Neuron (in vitro differentiated cells): ENCODE measurements around the gene STXBP6.

Experiments used
- H2AFZ ChIP-seq: one replicate; pipeline ENCODE4 v1.6.1; 2013; ENCODE audit warnings: low read depth, mild to moderate bottlenecking, inconsistent platforms, low read length, moderate library complexity
- H3K27me3 ChIP-seq: one replicate; pipeline ENCODE4 v1.6.1; 2013; ENCODE audit warnings: low read length; ENCODE audit not compliant: insufficient read depth
- H3K36me3 ChIP-seq: one replicate; pipeline ENCODE4 v1.6.1; 2013; ENCODE audit warnings: low read length; ENCODE audit not compliant: insufficient read depth
- H3K4me1 ChIP-seq: one replicate; pipeline ENCODE4 v1.6.1; 2013; ENCODE audit warnings: low read length; ENCODE audit not compliant: insufficient read depth
- H3K4me3 ChIP-seq: 2 replicates; pipeline ENCODE4 v1.5.1; 2013; ENCODE audit warnings: mild to moderate bottlenecking, low read length, moderate library complexity
- H3K9me3 ChIP-seq: one replicate; pipeline ENCODE4 v1.6.1; 2013; ENCODE audit warnings: low read length

The STXBP6 gene

DNA sequence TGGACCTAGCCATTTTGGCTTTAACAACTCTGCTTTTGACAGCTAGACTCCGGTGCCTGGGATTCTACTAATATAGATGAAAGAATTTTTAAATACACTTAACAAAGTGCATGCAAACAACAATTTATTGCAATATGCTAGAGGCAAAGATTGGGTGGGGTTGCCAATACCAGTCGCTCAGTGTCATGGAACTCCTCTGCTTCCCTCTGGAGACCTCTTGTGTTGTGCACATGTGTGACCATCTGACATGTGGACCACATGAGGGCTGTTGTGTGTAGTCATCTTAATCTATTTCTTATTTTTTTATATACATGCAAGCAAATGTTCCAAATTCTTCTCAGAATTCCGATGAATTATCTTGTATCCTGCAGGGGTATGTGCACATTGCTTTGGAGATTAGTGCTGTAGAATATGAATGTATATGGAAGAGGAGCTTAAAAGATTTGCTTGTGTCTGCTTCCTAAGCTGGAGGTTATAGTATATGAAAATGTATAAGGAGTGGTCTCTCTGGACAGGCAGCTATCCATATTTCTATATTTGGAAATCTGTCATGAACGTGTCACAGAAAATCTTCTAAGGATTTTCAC is 24.2 kb upstream of the STXBP6 start:
- Histone ChIP-seq H3K4me3 (no peak overlapping the region), H3K9me3 (no peaks in the 10 kb centered on the region), H3K36me3 (no peaks in the 10 kb centered on the region), H2AFZ (no peak overlapping the region), H3K27me3 (peaks cover 2% of the 10 kb centered on the region), H3K4me1 (no peaks in the 10 kb centered on the region)

GRCh38 chr14:25069879-25070278 is 19.9 kb upstream of the STXBP6 start:
- Histone ChIP-seq H3K9me3 (no peaks in the 10 kb centered on the region), H2AFZ (no peak overlapping the region), H3K4me1 (no peaks in the 10 kb centered on the region), H3K27me3 (peaks cover 2% of the 10 kb centered on the region), H3K36me3 (no peaks in the 10 kb centered on the region), H3K4me3 (no peak overlapping the region)

DNA sequence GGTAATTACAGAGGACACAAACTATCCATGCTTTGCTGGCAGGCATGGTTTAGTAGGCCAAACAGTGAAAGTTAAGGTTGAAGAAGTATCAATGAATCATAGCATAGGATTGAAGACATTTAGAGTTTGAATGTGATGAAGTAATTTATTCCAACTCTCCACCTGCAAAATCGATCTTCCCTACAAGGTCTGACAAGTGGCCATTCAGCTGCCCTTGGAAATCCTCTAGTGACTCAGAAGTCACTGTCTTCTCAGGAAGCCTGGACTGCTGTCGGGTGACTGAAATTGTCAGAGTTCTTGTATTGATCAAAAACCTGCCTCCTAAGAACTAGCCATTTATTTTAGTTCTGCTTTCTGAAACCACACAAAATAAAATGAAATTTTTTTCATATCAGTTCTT is 17.7 kb upstream of the STXBP6 start:
- Histone ChIP-seq H3K4me1 (no peaks in the 10 kb centered on the region), H3K4me3 (no peak overlapping the region), H3K27me3 (no peaks in the 10 kb centered on the region), H2AFZ (no peak overlapping the region), H3K36me3 (no peaks in the 10 kb centered on the region), H3K9me3 (no peaks in the 10 kb centered on the region)

GRCh38 chr14:25062022-25062321 is 12.0 kb upstream of the STXBP6 start:
- no peak overlapping the region for H2AFZ ChIP-seq
- H3K9me3 ChIP-seq, result no peaks in the 10 kb centered on the region
- H3K27me3 ChIP-seq, result no peaks in the 10 kb centered on the region

GRCh38 chr14:25056688-25057078 is 6.7 kb upstream of the STXBP6 start:
- Histone ChIP-seq H3K9me3 (no peaks in the 10 kb centered on the region), H3K4me3 (no peak overlapping the region), H3K36me3 (no peaks in the 10 kb centered on the region), H3K4me1 (no peaks in the 10 kb centered on the region), H3K27me3 (peaks cover 18% of the 10 kb centered on the region), H2AFZ (no peak overlapping the region)

More at GRCh38 chr14:25062022-25062321, 12.0 kb upstream of the STXBP6 start:
- H3K4me1 ChIP-seq, result no peaks in the 10 kb centered on the region
- H3K36me3 ChIP-seq, result no peaks in the 10 kb centered on the region
- no peak overlapping the region for H3K4me3 ChIP-seq

DNA sequence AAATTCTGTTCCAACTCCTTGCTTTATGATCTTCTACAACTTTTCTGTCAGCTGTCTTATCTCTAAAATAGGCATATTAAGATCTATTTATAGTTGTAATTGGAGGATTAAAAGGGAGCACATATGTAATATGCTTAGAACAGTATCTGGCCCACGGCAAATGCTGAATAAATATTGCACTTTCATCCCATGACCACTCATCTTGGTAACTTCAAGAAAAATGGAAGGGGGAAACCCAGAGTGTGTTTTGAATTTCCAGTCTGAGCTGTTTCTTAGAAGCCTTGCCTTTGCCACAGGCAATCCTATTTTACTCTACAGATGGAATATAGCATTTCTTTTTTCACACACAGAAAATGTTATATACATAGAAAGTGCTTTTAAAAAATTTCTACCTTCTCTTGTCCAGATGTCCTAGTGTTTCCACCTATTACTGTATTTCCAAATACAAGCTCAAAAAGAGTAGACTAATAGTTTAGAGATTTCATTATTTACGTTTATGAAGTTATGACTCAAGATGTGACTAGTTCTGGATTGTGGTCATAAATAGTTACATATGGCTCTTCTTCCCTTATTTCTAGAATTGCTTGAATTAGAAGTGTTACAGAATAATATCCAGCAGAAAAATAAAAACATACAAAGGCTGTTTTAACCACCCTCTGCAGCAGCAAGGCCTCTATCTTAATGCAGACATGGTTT is 6.2 kb upstream of the STXBP6 start:
- Histone ChIP-seq H3K4me3 (no peak overlapping the region), H3K36me3 (no peaks in the 10 kb centered on the region), H3K4me1 (no peaks in the 10 kb centered on the region), H2AFZ (no peak overlapping the region), H3K27me3 (peaks cover 23% of the 10 kb centered on the region), H3K9me3 (no peaks in the 10 kb centered on the region)

- Histone ChIP-seq H3K4me1 (peaks cover 4% of the 10 kb centered on the region), H2AFZ (no peak overlapping the region), H3K36me3 (no peaks in the 10 kb centered on the region), H3K9me3 (no peaks in the 10 kb centered on the region), H3K4me3 (no peak overlapping the region), H3K27me3 (peaks cover 32% of the 10 kb centered on the region)
These were observed 5.1 kb upstream of the STXBP6 start for GRCh38 chr14:25055005-25055404.

DNA sequence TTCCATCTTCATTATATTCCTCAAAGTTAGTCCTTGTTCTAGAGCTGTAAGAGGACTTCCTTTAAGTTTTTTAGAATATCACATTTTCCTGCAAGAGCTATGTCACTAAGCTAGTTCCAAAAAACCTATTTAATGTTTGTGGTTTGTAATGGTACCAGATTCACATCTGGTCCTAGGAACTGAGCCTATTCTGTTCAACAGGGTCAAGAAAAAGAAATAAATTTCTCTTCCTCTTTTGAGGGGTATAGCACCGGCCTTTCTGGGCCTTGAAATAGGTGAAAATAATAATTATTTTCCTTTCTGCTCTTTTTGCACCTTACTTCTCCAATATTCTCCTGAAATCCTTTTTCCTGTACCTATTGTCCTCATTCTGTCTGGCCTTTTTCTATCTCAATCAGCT is 3.6 kb upstream of the STXBP6 start:
- peaks cover 11% of the 10 kb centered on the region for H3K4me1 ChIP-seq

GRCh38 chr14:25052921-25053320 is 3.0 kb upstream of the STXBP6 start:
- H3K4me3 ChIP-seq, result no peak overlapping the region
- H3K9me3 ChIP-seq, result no peaks in the 10 kb centered on the region
- H3K27me3 ChIP-seq, result peaks cover 51% of the 10 kb centered on the region
- H3K4me1 ChIP-seq, result peaks cover 11% of the 10 kb centered on the region
- H2AFZ ChIP-seq, result no peak overlapping the region
- H3K36me3 ChIP-seq, result no peaks in the 10 kb centered on the region

More for the DNA sequence above, 3.6 kb upstream of the STXBP6 start:
- no peak overlapping the region for H3K4me3 ChIP-seq
- no peaks in the 10 kb centered on the region for H3K9me3 ChIP-seq
- H3K36me3 ChIP-seq, result no peaks in the 10 kb centered on the region
- H3K27me3 ChIP-seq, result peaks cover 44% of the 10 kb centered on the region
- H2AFZ ChIP-seq, result no peak overlapping the region

GRCh38 chr14:25052385-25052784 is 2.4 kb upstream of the STXBP6 start:
- peaks cover 11% of the 10 kb centered on the region for H3K4me1 ChIP-seq

GRCh38 chr14:25050269-25051150 is 563 bp upstream of the STXBP6 start:
- H3K4me3 ChIP-seq, result peak overlapping the region; percentile 50
- H3K4me1 ChIP-seq, result peaks cover 11% of the 10 kb centered on the region
- H3K9me3 ChIP-seq, result no peaks in the 10 kb centered on the region
- peaks cover 61% of the 10 kb centered on the region for H3K27me3 ChIP-seq
- peak overlapping the region; percentile 94 for H2AFZ ChIP-seq
- no peaks in the 10 kb centered on the region for H3K36me3 ChIP-seq

More at GRCh38 chr14:25052385-25052784, 2.4 kb upstream of the STXBP6 start:
- H3K36me3 ChIP-seq, result no peaks in the 10 kb centered on the region
- H2AFZ ChIP-seq, result no peak overlapping the region
- no peaks in the 10 kb centered on the region for H3K9me3 ChIP-seq
- H3K4me3 ChIP-seq, result no peak overlapping the region
- peaks cover 56% of the 10 kb centered on the region for H3K27me3 ChIP-seq

GRCh38 chr14:25049093-25049567 is 817 bp downstream of the STXBP6 start:
- H3K4me3 ChIP-seq, result peak overlapping the region; percentile 50
- H3K4me1 ChIP-seq, result peaks cover 11% of the 10 kb centered on the region
- peak overlapping the region; percentile 94 for H2AFZ ChIP-seq
- H3K9me3 ChIP-seq, result no peaks in the 10 kb centered on the region
- no peaks in the 10 kb centered on the region for H3K36me3 ChIP-seq
- peaks cover 59% of the 10 kb centered on the region for H3K27me3 ChIP-seq
